NCI-H774 (cell line): Measurements from ENCODE around the gene MED12L.
"Not testable (repeated sequence)": the region's sequence is repeated elsewhere in the genome, so short reads cannot be mapped to it uniquely, and the experiment has no call there.

ENCODE experiments used
- DNase-seq: peaks from one replicate; lab custom pipeline; 2025; lab: John Stamatoyannopoulos, UW

Gene MED12L

GRCh38 chr3:151085227-151085888 lies at the start of gene MED12L:
MED12L (plus strand) TSS chr3:151085664; CDS start chr3:151086927, 1,263 bp downstream.
- peak; percentile 93 for DNase-seq

DNA sequence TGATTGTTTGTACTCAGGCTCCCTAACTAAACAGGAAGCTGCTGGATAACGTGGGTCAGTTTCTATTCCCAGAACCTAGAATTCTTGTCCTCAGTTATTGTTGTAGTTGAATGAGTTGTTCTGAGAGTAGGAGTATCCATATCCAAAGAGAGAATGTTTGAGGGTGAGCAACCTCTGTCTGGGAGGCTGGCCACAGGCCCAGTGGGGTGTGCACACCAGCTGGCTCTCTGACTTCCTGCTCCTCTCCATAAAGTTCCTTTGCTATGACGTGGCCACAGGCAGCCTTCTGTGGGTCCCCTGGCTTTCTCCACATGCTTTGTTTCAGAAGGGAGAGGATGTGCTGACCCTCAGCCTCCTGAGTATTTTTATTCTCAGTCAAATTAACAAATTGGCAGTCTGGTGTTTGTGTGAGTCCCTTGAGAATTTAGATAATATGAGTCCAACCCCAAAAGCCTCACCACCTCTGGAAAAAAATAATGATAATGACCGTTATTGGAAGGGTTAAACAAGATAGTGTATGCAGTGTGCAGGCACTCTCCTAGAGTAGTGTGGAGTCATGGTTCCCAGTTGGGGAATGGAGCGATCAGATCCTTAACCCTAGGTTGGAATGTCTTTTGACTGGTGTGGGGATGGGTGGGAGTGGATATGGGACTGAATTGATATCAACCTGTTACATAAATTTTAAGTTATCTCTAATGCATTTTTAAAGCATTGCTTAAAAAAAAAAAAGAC lies 47.6 kb upstream of the MED12L start:
- DNase-seq = peak; percentile 16

DNA sequence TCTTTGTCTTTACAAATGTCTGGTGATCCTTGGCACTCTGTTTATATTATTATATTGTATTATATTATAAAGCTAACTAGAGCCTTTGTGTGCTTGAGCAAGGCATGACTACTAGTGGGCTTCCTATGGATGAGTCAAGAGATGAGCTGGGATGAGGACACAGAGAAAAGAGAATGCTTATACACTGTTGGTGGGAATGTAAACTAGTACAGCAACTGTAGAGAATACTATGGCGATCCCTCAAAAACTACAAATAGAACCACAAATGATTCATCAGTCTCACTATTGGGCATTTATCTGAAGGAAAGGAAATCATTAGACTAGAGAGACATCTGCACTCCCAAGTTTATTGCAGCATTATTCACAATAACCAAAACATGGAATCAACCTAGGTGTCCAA lies 40.8 kb upstream of the MED12L start:
- DNase-seq = no peak

DNA sequence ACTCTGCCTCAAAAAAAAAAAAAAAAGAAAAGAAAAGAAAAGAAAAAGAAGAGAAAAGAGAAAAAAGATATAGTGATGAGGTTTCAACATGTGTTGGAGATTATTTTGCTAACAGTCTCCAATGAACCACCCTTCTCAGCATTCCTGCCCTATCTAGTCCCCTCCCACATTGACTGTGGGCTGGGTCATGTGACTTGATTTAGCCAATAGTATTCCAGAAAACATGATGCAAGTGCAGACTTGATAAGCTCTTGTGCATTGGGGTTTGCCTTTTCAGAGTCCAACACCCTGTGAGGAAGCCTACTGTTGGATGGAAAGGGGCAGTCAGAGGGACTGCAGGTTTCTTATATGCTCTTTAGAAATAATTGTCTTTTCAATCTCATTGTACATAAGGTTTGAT lies 37.8 kb upstream of the MED12L start:
- DNase-seq = no peak

GRCh38 chr3:151051533-151051932 lies 33.9 kb upstream of the MED12L start:
- no peak for DNase-seq

DNA sequence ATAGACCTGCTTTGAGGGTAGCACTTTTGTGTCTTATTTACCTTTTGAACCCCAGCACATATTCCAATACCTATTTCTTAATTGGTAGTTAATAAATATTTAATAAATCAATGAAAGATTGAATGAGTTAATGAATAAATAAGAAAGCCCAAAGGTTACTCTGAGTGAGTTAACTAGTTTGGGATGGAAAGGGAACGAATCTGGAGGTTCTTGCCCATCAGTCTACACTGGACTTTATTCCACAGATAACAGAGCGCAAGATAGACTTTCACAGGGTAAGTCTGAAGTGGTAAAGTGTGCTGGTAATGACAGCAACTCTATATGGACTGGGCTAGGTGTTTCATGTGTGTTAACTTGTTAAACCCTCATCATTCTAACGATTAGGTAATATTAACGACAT lies 33.1 kb upstream of the MED12L start:
- DNase-seq = no peak

GRCh38 chr3:151052756-151053155 lies 32.7 kb upstream of the MED12L start:
- no peak for DNase-seq

DNA sequence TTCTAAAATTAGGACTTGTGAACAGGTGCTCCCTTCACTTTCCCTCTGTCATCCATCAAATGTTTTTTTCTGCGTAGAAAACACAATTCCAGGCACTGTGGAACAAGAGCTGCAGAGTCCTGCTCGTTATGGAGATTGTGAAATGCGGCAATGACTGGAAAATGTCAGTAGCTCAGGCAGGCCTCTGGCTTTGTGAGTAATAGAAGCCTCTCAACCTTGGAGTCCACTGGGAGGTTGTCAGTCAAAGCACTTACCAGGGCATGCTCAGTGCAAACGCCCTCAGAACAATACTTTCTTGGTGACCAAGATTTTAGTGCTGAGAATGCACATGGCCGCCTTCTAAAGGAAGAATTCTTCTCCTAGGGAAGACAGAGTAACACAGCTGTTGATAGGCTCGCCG lies 26.7 kb upstream of the MED12L start:
- no peak for DNase-seq

GRCh38 chr3:151062611-151063010 lies 22.9 kb upstream of the MED12L start:
- no peak for DNase-seq

DNA sequence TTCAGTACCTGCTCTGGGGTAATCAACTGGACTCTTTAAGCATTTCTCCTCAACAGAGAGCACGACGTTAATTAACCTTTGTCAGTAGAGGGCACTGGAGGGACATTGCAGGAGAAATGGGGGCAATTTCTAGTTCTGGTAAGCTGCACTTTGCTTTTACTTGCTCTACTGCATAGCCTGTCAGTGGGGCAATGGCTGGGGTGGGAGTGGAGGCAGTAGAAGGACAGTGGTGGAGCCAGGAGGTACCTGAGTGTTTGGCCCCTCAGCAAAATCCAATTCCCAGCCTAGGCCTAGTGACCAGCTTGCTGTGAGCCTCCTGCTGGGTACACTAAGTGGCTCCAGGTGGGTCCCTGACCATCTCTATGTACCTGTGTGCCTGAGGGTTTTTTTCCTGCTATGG lies 18.3 kb upstream of the MED12L start:
- DNase-seq = no peak

- DNase-seq = not testable (repeated sequence)
Observed at GRCh38 chr3:151072842-151073241, 12.6 kb upstream of the MED12L start.

DNA sequence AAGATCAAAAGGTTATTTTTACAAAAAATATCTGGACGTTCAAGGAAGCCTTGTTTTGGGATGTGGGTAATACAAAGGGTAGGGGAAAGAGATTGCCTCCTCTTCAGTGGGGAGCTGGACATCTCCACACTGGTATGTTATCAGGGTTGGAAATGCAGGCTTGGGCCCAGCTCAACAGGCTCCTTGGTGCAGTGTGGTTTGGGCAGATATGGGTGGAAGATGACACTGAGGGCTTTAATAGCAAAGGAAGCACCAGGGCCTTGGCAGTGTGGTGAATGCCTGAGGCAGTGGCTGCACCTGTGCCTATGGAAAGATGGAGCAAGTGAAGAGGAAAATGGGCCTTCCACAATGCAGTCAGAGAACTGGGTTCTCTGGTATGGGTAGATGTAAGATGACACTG lies 11.2 kb upstream of the MED12L start:
- DNase-seq = no peak

GRCh38 chr3:151075869-151076562 lies 9.4 kb upstream of the MED12L start:
- no peak for DNase-seq

- DNase-seq = no peak
Observed at GRCh38 chr3:151076626-151077025, 8.8 kb upstream of the MED12L start.

DNA sequence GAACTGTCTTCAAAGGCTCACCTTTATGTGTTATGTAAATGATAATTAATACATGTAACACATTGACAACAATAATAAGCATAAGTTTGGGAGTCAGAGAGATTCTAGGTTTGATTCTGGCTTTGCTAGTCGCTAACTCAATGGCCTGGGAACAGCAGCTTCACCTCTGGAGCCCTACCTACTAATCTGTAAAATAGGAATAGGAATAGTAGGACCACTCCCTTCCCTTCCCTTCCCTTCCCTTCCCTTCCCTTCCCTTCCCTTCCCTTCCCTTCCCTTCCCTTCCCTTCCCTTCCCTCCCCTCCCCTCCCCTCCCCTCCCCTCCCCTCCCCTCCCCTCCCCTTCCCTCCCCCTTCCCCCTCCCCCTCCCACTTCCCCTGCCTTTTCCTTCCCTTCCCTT lies 4.4 kb upstream of the MED12L start:
- not testable (repeated sequence) for DNase-seq

DNA sequence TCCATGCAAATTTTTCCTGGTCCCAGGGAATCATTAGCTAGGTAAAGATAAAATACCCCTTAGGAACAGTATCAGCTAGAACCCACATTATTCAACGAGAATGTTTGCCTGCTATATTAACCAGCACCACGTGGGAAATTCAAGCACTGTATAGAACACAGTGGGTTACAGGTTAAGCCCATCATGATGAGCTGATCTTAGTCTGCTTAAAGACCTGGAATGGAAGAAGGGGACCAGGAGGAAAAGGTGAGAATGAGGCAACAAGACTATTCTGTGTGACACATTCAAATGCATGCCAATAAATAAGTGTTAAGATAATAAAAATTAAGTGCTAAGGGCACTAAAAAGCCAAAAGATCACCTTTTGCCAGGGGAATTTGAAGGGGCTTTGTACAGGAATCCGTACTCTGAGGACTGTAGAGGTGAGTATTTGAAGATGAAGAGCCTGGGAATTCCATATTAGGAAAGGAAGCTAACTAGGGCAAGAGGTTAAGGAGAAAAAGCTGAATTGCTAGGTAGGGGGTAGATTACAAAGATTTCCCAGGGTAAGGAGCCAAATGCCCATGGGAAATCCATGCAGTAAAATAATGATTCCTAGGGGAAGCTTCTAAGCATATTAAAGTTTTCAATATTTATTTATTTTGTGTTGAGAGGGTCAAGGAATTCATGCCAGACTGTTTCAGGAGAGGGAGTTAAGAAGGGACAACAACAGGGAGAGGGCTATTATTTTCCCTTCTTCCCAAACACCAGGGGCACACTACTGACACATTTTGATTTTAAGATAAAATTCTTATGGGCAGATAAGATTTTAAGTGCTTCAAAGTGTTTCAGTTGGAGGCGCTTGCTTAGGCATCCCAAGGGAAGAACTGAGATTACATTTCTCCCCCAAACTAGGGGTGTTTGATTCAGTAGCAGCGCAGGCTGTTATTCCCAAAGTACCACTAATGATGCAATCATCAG lies 2.3 kb upstream of the MED12L start:
- DNase-seq = no peak

- DNase-seq = no peak
Observed at GRCh38 chr3:151084893-151085226, 604 bp upstream of the MED12L start.

DNA sequence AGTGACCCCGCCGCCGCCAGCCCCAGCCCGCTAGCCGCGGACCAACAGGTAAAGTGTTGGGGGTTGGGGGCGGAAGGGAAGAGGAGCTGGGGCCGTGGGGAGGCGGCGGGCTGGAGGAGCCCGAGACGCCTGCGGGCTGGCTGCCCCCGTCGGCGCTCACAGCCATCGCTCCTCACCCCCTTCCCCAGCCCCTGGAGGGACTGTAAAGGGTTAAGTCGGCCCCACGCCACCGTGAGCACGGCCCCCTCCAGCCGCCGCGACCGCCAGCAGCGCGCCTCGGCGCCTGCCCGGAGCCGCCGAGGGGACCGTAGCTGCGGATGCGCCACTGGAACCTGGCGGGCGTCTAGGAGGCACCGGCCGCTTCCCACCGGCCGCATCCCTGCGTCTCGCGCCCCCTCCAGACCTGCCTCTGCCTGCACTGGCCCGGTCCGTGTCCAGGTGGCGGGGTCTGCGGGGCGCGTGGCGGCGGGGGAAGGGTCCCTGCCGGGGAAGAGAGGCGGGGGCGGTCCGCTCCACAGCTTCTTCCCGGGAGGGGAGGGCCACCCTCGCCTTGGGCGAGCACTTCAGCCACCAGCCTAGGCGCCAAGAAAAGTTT lies 522 bp downstream of the MED12L start:
- DNase-seq = peak; percentile 40

DNA sequence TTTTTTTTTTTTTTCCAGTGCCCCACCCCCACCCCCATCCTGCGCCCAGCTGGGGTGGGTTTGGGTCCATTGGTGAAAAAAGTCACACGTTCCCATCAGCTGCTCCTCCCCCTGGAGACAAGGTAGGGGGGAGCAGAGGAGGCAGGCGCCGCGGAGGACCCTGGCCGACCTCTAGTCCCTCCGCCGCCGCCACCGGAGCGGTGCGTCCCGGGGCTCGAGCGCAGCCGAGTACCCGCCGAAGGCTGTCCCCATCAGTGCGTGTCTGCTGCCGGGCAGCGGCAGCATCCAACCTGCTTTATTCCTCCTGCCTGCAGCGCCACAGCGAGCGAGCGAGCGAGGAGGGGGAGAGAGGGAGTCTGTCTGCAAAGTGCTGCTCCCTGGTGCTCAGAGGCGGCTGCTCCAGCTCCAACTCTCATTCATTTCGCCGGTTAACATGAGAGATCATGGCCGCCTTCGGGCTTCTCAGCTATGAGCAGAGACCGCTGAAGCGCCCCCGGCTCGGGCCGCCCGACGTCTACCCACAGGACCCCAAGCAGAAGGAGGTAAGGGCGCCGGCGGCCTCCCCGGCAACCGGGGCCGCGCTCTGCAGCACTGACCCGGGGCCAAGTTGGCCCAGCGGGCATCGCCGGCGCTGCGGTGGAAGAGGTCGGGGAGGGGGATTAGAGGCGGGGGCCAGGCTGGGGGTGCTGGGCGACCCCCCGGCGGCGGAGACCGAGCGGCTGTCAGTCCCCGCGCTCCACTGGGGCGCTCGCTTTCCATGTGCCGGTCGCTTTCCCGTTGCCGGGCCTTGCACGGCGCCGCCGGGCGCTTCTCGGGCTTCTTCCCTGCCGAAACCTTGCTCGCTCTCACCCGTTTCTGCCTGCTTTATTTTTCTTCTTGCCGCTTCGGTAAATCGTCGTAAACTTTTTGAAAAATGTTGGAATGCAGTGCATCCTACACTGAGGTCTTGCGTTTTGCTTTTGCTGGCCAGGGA lies 1.3 kb downstream of the MED12L start:
- peak; percentile 82 for DNase-seq

- peak; percentile 11 for DNase-seq
Observed at GRCh38 chr3:151087648-151088047, 2.2 kb downstream of the MED12L start.
